HepG2 (cell line): Measurements from ENCODE around the gene NLRC5. TPM values are rescaled to one million over a fixed set of nuclear protein-coding genes. Genes with fewer than 3 reads are reported as not detected.

ENCODE experiments used
- HDAC2 ChIP-seq: sonication (generic); formaldehyde crosslinking; IDR thresholded peaks from 2 replicates; pipeline ENCODE4 v1.4.0; 2020; ENCODE audit warnings: missing genetic modification reagents
- MYC ChIP-seq: sonication (generic); formaldehyde crosslinking; IDR thresholded peaks from 2 replicates; pipeline ENCODE4 v1.9.0; 2021; ENCODE audit warnings: missing genetic modification reagents, borderline replicate concordance
- POLR2AphosphoS5 ChIP-seq: IDR thresholded peaks from 2 replicates; pipeline ENCODE4 v1.6.1; 2012; ENCODE audit warnings: low read depth, low read length
- RXRB ChIP-seq: IDR thresholded peaks from 2 replicates; pipeline ENCODE4 v1.6.1; 2016; ENCODE audit warnings: borderline replicate concordance, missing genetic modification reagents, missing compliant biosample characterization
- SMAD1 ChIP-seq: sonication (generic); formaldehyde crosslinking; IDR thresholded peaks from 2 replicates; pipeline ENCODE4 v1.4.0; 2020; ENCODE audit warnings: missing genetic modification reagents, low read depth, mild to moderate bottlenecking, borderline replicate concordance
- SP140L ChIP-seq: sonication (generic); formaldehyde crosslinking; IDR thresholded peaks from 2 replicates; pipeline ENCODE4 v1.4.0; 2020; ENCODE audit warnings: missing genetic modification reagents, borderline replicate concordance
- SRF ChIP-seq: IDR thresholded peaks from 2 replicates; pipeline ENCODE4 v1.6.1; 2011; ENCODE audit warnings: mild to moderate bottlenecking, low read depth, low read length, moderate library complexity
- TAF15 ChIP-seq: fragments of 200-400 bp; formaldehyde crosslinking; IDR thresholded peaks from one replicate; pipeline ENCODE4 v1.6.1; 2018; ENCODE audit warnings: mild to moderate bottlenecking, low read depth, low read length; ENCODE audit not compliant: poor library complexity, severe bottlenecking
- TOPORS ChIP-seq: sonication (generic); formaldehyde crosslinking; IDR thresholded peaks from 2 replicates; pipeline ENCODE4 v1.8.0; 2023; ENCODE audit warnings: mild to moderate bottlenecking, missing genetic modification reagents
- U2AF1 ChIP-seq: fragments of 200-400 bp; formaldehyde crosslinking; optimal IDR thresholded peaks from 2 replicates; pipeline ENCODE3; 2017; ENCODE audit warnings: mild to moderate bottlenecking, low read depth, low read length
- YY1 ChIP-seq: IDR thresholded peaks from 2 replicates; pipeline ENCODE4 v1.6.1; 2011; ENCODE audit warnings: low read length, low read depth, moderate library complexity, mild to moderate bottlenecking; ENCODE audit not compliant: insufficient read depth, insufficient replicate concordance
- ZBTB7A ChIP-seq: sonication (generic); formaldehyde crosslinking; IDR thresholded peaks from 2 replicates; pipeline ENCODE4 v1.8.0; 2022; ENCODE audit warnings: mild to moderate bottlenecking, missing genetic modification reagents
- ZFP37 ChIP-seq: sonication (generic); formaldehyde crosslinking; IDR thresholded peaks from 2 replicates; pipeline ENCODE4 v1.4.0; 2020; ENCODE audit warnings: missing genetic modification reagents, borderline replicate concordance
- ZNF160 ChIP-seq: sonication (generic); formaldehyde crosslinking; IDR thresholded peaks from 2 replicates; pipeline ENCODE4 v1.8.0; 2022; ENCODE audit warnings: mild to moderate bottlenecking, inconsistent platforms, missing genetic modification reagents
- ZNF253 ChIP-seq: sonication (generic); formaldehyde crosslinking; IDR thresholded peaks from 2 replicates; pipeline ENCODE4 v1.8.0; 2022; ENCODE audit warnings: mild to moderate bottlenecking, missing genetic modification reagents, borderline replicate concordance
- ZNF260 ChIP-seq: sonication (generic); formaldehyde crosslinking; IDR thresholded peaks from 2 replicates; pipeline ENCODE4 v1.4.0; 2020; ENCODE audit warnings: missing genetic modification reagents, low read depth, mild to moderate bottlenecking, borderline replicate concordance
- ZNF614 ChIP-seq: IDR thresholded peaks from 2 replicates; pipeline ENCODE4 v1.6.1; 2018; ENCODE audit warnings: missing biosample characterization, missing genetic modification reagents, inconsistent platforms, borderline replicate concordance
- polyA plus RNA-seq, 8 experiments: library from polyadenylated mRNA; depleted of rRNA in 3 of 8; stranded (reverse) in 7 of 8; unstranded in 1 of 8; fragments of >200 nt; fragmentation: Illumina TruSeq in 4 of 8; extraction: Trizol in 4 of 8; gene quantifications; 2 replicates each; pipeline versions ENCODE4 v1.2.1 to v1.2.3, GENCODE V29; 2011 to 2016; ENCODE audit warnings: low read depth in 4 of 8, missing spikeins in 1 of 8, mixed read lengths in 1 of 8; ENCODE audit not compliant: insufficient read depth in 1 of 8
- total RNA-seq, 5 experiments: library from RNA; depleted of rRNA; stranded (reverse); fragments of >200 nt; fragmentation: Illumina TruSeq; extraction: Trizol; gene quantifications; 2 replicates each; pipeline ENCODE4 v1.2.3, GENCODE V29; 2016; ENCODE audit warnings: low read depth in 1 of 5
- TF ChIP-seq, protein P1 (sequence below): sonication (generic); formaldehyde crosslinking; IDR thresholded peaks from 2 replicates; pipeline ENCODE4 v1.4.0; 2020; ENCODE audit warnings: missing genetic modification reagents, mild to moderate bottlenecking, borderline replicate concordance
- TF ChIP-seq, protein P2 (sequence below): sonication (generic); formaldehyde crosslinking; IDR thresholded peaks from 2 replicates; pipeline ENCODE4 v1.9.0; 2021; ENCODE audit warnings: missing genetic modification reagents, mild to moderate bottlenecking, borderline replicate concordance
- TF ChIP-seq, protein P3 (sequence below): sonication (generic); formaldehyde crosslinking; IDR thresholded peaks from 2 replicates; pipeline ENCODE4 v1.9.0; 2022; ENCODE audit warnings: low read depth, missing genetic modification reagents
- TF ChIP-seq, protein P4 (sequence below): sonication (generic); formaldehyde crosslinking; IDR thresholded peaks from 2 replicates; pipeline ENCODE4 v1.4.0; 2020; ENCODE audit warnings: mild to moderate bottlenecking, missing genetic modification reagents
- TF ChIP-seq, protein P5 (sequence below): sonication (generic); formaldehyde crosslinking; IDR thresholded peaks from 2 replicates; pipeline ENCODE4 v1.5.0; 2020; ENCODE audit warnings: missing genetic modification reagents

Gene NLRC5
- total and polyA plus RNA-seq, 2 of the 13 experiments (the other 11 are each of a cell fraction or from before 2014, with no cell fraction given) = 6.3 to 12.7 TPM

DNA sequence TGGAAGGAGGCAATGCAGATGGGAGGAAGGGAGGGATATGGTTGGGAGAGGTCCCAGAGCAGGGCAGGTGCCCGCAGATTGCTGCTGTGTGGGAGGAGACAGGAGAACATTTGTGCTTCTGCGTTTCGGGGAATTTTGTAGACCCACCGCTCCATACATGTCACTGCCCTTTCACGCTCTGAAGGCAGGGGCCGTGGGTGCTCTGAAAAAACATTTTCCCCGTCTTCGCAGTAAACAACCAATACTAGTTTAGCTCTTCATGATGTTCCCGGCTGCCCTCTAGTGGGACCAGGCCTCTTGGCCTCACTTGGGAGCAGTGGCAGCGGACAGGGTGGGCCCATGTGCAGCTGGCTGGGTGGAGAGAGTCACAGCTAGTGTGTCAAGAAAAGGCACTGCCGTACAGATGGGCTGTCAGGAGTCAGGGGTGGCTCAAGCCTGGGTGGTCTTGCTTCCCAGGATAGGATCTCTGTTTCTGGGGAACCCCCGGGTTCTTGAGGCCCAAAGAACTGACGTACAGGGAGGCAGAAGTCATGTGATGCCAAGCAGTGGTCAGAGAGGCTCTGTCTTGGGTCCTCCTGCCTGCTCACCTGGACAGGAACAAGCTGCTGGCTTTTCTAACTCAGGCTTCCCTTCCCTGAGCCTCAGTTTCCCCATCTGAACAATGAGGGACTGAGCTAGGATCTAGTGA is 56.5 kb downstream of the NLRC5 start (continued):
- TF ChIP-seq, protein P1, sequence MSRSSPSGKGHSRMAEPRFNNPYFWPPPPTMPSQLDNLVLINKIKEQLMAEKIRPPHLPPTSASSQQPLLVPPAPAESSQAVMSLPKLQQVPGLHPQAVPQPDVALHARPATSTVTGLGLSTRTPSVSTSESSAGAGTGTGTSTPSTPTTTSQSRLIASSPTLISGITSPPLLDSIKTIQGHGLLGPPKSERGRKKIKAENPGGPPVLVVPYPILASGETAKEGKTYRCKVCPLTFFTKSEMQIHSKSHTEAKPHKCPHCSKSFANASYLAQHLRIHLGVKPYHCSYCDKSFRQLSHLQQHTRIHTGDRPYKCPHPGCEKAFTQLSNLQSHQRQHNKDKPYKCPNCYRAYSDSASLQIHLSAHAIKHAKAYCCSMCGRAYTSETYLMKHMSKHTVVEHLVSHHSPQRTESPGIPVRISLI (CRISPR knock-in tag) = peak; percentile 57; the same call in 1 of the 2 replicates
- TF ChIP-seq, protein P2, sequence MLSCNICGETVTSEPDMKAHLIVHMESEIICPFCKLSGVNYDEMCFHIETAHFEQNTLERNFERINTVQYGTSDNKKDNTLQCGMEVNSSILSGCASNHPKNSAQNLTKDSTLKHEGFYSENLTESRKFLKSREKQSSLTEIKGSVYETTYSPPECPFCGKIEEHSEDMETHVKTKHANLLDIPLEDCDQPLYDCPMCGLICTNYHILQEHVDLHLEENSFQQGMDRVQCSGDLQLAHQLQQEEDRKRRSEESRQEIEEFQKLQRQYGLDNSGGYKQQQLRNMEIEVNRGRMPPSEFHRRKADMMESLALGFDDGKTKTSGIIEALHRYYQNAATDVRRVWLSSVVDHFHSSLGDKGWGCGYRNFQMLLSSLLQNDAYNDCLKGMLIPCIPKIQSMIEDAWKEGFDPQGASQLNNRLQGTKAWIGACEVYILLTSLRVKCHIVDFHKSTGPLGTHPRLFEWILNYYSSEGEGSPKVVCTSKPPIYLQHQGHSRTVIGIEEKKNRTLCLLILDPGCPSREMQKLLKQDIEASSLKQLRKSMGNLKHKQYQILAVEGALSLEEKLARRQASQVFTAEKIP = no peak
- TF ChIP-seq TOPORS (CRISPR knock-in tag) (no peak), YY1 (peak; percentile 34), RXRB (peak; percentile 54; the same call in 1 of the 2 replicates), TAF15 (no peak), ZNF260 (CRISPR knock-in tag) (no peak), SMAD1 (CRISPR knock-in tag) (peak; percentile 53; the same call in 1 of the 2 replicates), SRF (no peak), HDAC2 (no peak; the same call in 1 of the 2 replicates), ZBTB7A (CRISPR knock-in tag) (peak; percentile 26; the same call in 1 of the 2 replicates), SP140L (CRISPR knock-in tag) (0 out of 2 replicates have a peak, but pooled peaks have one; percentile 31), ZNF160 (no peak), U2AF1 (peak; percentile 43), ZFP37 (CRISPR knock-in tag) (no peak), ZNF253 (CRISPR knock-in tag) (no peak), ZNF614 (CRISPR knock-in tag) (0 out of 2 replicates have a peak, but pooled peaks have one; percentile 58), POLR2AphosphoS5 (no peak), MYC (CRISPR knock-in tag) (peak; percentile 49; the same call in 1 of the 2 replicates)
- TF ChIP-seq, protein P3, sequence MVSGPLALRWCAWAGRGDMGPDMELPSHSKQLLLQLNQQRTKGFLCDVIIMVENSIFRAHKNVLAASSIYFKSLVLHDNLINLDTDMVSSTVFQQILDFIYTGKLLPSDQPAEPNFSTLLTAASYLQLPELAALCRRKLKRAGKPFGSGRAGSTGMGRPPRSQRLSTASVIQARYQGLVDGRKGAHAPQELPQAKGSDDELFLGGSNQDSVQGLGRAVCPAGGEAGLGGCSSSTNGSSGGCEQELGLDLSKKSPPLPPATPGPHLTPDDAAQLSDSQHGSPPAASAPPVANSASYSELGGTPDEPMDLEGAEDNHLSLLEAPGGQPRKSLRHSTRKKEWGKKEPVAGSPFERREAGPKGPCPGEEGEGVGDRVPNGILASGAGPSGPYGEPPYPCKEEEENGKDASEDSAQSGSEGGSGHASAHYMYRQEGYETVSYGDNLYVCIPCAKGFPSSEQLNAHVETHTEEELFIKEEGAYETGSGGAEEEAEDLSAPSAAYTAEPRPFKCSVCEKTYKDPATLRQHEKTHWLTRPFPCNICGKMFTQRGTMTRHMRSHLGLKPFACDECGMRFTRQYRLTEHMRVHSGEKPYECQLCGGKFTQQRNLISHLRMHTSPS (CRISPR knock-in tag) = peak; percentile 40; the same call in 1 of the 2 replicates
- TF ChIP-seq, protein P4, sequence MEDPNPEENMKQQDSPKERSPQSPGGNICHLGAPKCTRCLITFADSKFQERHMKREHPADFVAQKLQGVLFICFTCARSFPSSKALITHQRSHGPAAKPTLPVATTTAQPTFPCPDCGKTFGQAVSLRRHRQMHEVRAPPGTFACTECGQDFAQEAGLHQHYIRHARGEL (CRISPR knock-in tag) = no peak
- TF ChIP-seq, protein P5, sequence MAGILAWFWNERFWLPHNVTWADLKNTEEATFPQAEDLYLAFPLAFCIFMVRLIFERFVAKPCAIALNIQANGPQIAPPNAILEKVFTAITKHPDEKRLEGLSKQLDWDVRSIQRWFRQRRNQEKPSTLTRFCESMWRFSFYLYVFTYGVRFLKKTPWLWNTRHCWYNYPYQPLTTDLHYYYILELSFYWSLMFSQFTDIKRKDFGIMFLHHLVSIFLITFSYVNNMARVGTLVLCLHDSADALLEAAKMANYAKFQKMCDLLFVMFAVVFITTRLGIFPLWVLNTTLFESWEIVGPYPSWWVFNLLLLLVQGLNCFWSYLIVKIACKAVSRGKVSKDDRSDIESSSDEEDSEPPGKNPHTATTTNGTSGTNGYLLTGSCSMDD = no peak
